ENCODE measurements around the gene SPAG8.

GRCh38 chr9:35798658-35799374 is 13.2 kb downstream of the SPAG8 start:
- TF ChIP-seq EZH2 (IDR thresholded peaks at IDR 0.05; ENCODE audit: borderline replicate concordance, low read length), result no peak
- TF ChIP-seq, protein P1, sequence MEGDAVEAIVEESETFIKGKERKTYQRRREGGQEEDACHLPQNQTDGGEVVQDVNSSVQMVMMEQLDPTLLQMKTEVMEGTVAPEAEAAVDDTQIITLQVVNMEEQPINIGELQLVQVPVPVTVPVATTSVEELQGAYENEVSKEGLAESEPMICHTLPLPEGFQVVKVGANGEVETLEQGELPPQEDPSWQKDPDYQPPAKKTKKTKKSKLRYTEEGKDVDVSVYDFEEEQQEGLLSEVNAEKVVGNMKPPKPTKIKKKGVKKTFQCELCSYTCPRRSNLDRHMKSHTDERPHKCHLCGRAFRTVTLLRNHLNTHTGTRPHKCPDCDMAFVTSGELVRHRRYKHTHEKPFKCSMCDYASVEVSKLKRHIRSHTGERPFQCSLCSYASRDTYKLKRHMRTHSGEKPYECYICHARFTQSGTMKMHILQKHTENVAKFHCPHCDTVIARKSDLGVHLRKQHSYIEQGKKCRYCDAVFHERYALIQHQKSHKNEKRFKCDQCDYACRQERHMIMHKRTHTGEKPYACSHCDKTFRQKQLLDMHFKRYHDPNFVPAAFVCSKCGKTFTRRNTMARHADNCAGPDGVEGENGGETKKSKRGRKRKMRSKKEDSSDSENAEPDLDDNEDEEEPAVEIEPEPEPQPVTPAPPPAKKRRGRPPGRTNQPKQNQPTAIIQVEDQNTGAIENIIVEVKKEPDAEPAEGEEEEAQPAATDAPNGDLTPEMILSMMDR (IDR thresholded peaks at IDR 0.05; ENCODE audit: low read length), result no peak

Measured in OCI-LY1 (cell line).